Suprapubic skin (tissue), 4 donors: Measurements from ENCODE around the gene SLC25A33. TPM values are rescaled to one million over a fixed set of nuclear protein-coding genes. Genes with fewer than 3 reads are reported as not detected.

Source experiments
- DNase-seq, 2 donors: peaks; one replicate each; pipeline ENCODE4 v3.0.0-alpha.2; 2019; ENCODE audit warnings: low spot score in 2 of 2
- H3K27ac ChIP-seq: fragments of 200-600 bp; sonication (generic); one replicate; pipeline ENCODE4 v1.5.1; 2019
- H3K27me3 ChIP-seq: fragments of 200-600 bp; sonication (generic); one replicate; pipeline ENCODE4 v1.5.1; 2019
- H3K36me3 ChIP-seq: fragments of 200-600 bp; sonication (generic); one replicate; pipeline ENCODE4 v1.5.1; 2019
- H3K4me1 ChIP-seq: fragments of 200-600 bp; sonication (generic); one replicate; pipeline ENCODE4 v1.5.1; 2019
- H3K4me3 ChIP-seq: fragments of 200-600 bp; sonication (generic); one replicate; pipeline ENCODE4 v1.5.1; 2019; ENCODE audit warnings: mild to moderate bottlenecking
- H3K9me3 ChIP-seq: fragments of 200-600 bp; sonication (generic); one replicate; pipeline ENCODE4 v1.5.1; 2019
- CTCF ChIP-seq, 2 donors: fragments of 200-600 bp in 1 of 2; fragments of 450-650 bp in 1 of 2; sonication (generic) in 1 of 2; IDR thresholded peaks; one replicate each; pipeline ENCODE4 v1.5.1; 2016 to 2019; ENCODE audit warnings: antibody characterized with exemption in 2 of 2, mild to moderate bottlenecking in 1 of 2, moderate library complexity in 1 of 2
- EP300 ChIP-seq: sonication (generic); formaldehyde crosslinking; IDR thresholded peaks from one replicate; pipeline ENCODE4 v1.6.1; 2017; ENCODE audit warnings: antibody characterized with exemption
- POLR2A ChIP-seq, 2 donors: fragments of 450-650 bp; IDR thresholded peaks; one replicate each; pipeline ENCODE4 v1.6.1; 2017; ENCODE audit warnings: antibody characterized with exemption in 2 of 2, mild to moderate bottlenecking in 2 of 2, moderate library complexity in 2 of 2
- POLR2AphosphoS5 ChIP-seq, 3 donors: sonication (generic); formaldehyde crosslinking; IDR thresholded peaks; one replicate each; pipeline ENCODE4 v1.6.1; 2017; ENCODE audit warnings: antibody characterized with exemption in 3 of 3
- WGBS: methylation state at CpG from one replicate; pipeline ENCODE4 v1.1.5; 2018; 5-methylcytosine and 5-hydroxymethylcytosine counted together
- total RNA-seq, 4 donors: library from RNA; depleted of rRNA; stranded (reverse); fragments of >200 nt; gene quantifications; one replicate each; pipeline ENCODE4 v1.1.0, GENCODE V29; 2016

SLC25A33 gene
- total RNA-seq, 4 donors from 2014 or later, result 2.3 to 9.7 (median 5.3) TPM

- Histone ChIP-seq H3K27ac (no peak overlapping the region), H3K36me3 (peaks cover 91% of the 10 kb centered on the region), H3K4me1 (no peaks in the 10 kb centered on the region), H3K9me3 (no peaks in the 10 kb centered on the region), H3K27me3 (no peaks in the 10 kb centered on the region), H3K4me3 (no peak overlapping the region)
- DNase-seq, result peak in 1 of 2 donors; percentile 75
- TF ChIP-seq EP300, result no peak
- no peak for TF ChIP-seq POLR2AphosphoS5 (IDR thresholded peaks at IDR 0.05)
- WGBS, result 91% methylated on average over 14 of the region's 14 CpGs
These were observed 64.0 kb downstream of the SLC25A33 start for GRCh38 chr1:9603307-9603706.

GRCh38 chr1:9603766-9604753 lies 64.8 kb downstream of the SLC25A33 start:
- 94% methylated on average over 28 of the region's 42 CpGs for WGBS

GRCh38 chr1:9604836-9605235 lies 65.6 kb downstream of the SLC25A33 start:
- Histone ChIP-seq H3K4me1 (no peaks in the 10 kb centered on the region), H3K27me3 (no peaks in the 10 kb centered on the region), H3K4me3 (no peak overlapping the region), H3K9me3 (no peaks in the 10 kb centered on the region), H3K27ac (no peak overlapping the region), H3K36me3 (peaks cover 88% of the 10 kb centered on the region)
- WGBS, result 88% methylated on average over 15 of the region's 15 CpGs
- no peak for DNase-seq
- TF ChIP-seq POLR2AphosphoS5 (IDR thresholded peaks at IDR 0.05) (no peak), CTCF (IDR thresholded peaks at IDR 0.05) (no peak), EP300 (no peak), POLR2A (IDR thresholded peaks at IDR 0.05) (no peak)

More at GRCh38 chr1:9603766-9604753, 64.8 kb downstream of the SLC25A33 start:
- no peaks in the 10 kb centered on the region for H3K9me3 ChIP-seq
- H3K27ac ChIP-seq, result no peak overlapping the region
- no peaks in the 10 kb centered on the region for H3K4me1 ChIP-seq
- H3K27me3 ChIP-seq, result no peaks in the 10 kb centered on the region
- peaks cover 89% of the 10 kb centered on the region for H3K36me3 ChIP-seq
- TF ChIP-seq POLR2AphosphoS5 (IDR thresholded peaks at IDR 0.05), result no peak
- TF ChIP-seq CTCF (IDR thresholded peaks at IDR 0.05), result no peak
- DNase-seq, result no peak
- no peak overlapping the region for H3K4me3 ChIP-seq

- H3K27ac ChIP-seq, result no peak overlapping the region
- no peaks in the 10 kb centered on the region for H3K27me3 ChIP-seq
- no peaks in the 10 kb centered on the region for H3K4me1 ChIP-seq
- 100% methylated on average over 2 of the region's 14 CpGs for WGBS
- H3K9me3 ChIP-seq, result no peaks in the 10 kb centered on the region
- H3K4me3 ChIP-seq, result no peak overlapping the region
- no peak for DNase-seq
- H3K36me3 ChIP-seq, result peaks cover 89% of the 10 kb centered on the region
- TF ChIP-seq CTCF (IDR thresholded peaks at IDR 0.05) (no peak), POLR2AphosphoS5 (IDR thresholded peaks at IDR 0.05) (no peak), EP300 (no peak), POLR2A (IDR thresholded peaks at IDR 0.05) (no peak)
These were observed 66.7 kb downstream of the SLC25A33 start for GRCh38 chr1:9605946-9606455.

- Histone ChIP-seq H3K27me3 (no peaks in the 10 kb centered on the region), H3K4me1 (no peaks in the 10 kb centered on the region), H3K27ac (no peak overlapping the region), H3K36me3 (peaks cover 89% of the 10 kb centered on the region), H3K4me3 (no peak overlapping the region), H3K9me3 (no peaks in the 10 kb centered on the region)
- 85% methylated on average over 12 of the region's 21 CpGs for WGBS
- TF ChIP-seq POLR2A (IDR thresholded peaks at IDR 0.05), result no peak
- TF ChIP-seq CTCF (IDR thresholded peaks at IDR 0.05), result no peak
- no peak for TF ChIP-seq POLR2AphosphoS5 (IDR thresholded peaks at IDR 0.05)
- TF ChIP-seq EP300, result no peak
- no peak for DNase-seq
These were observed 67.2 kb downstream of the SLC25A33 start for GRCh38 chr1:9606458-9606857.
